WTC11 (cell line): ENCODE data around the gene PRSS58. TPM values are rescaled to one million over a fixed set of nuclear protein-coding genes. Genes with fewer than 3 reads are reported as not detected.

Experiments
- AR ChIP-seq: fragments of 250-450 bp; sonication (Bioruptor Pico); IDR thresholded peaks from 2 replicates; pipeline ENCODE4 v1.9.0; 2021; ENCODE audit warnings: mild to moderate bottlenecking
- EMX1 ChIP-seq: fragments of 250-450 bp; sonication (Bioruptor Pico); IDR thresholded peaks from 2 replicates; pipeline ENCODE4 v1.8.0; 2021; ENCODE audit warnings: mild to moderate bottlenecking
- ETV6 ChIP-seq: sonication (generic); formaldehyde crosslinking; IDR thresholded peaks from 2 replicates; pipeline ENCODE4 v1.8.1; 2022; ENCODE audit warnings: mild to moderate bottlenecking, missing genetic modification reagents
- FOXP1 ChIP-seq: sonication (generic); formaldehyde crosslinking; IDR thresholded peaks from 2 replicates; pipeline ENCODE4 v1.8.0; 2022; ENCODE audit warnings: missing genetic modification reagents, mild to moderate bottlenecking, moderate library complexity, borderline replicate concordance
- HMGA2 ChIP-seq: fragments of 250-450 bp; sonication (Bioruptor Pico); IDR thresholded peaks from 2 replicates; pipeline ENCODE4 v1.4.0; 2021; ENCODE audit warnings: mild to moderate bottlenecking, moderate library complexity
- HMGXB4 ChIP-seq: sonication (generic); formaldehyde crosslinking; IDR thresholded peaks from 2 replicates; pipeline ENCODE4 v1.8.1; 2023; ENCODE audit warnings: mild to moderate bottlenecking, moderate library complexity, missing genetic modification reagents
- IRF1 ChIP-seq: sonication (generic); formaldehyde crosslinking; IDR thresholded peaks from 2 replicates; pipeline ENCODE4 v1.8.0; 2023; ENCODE audit warnings: missing genetic modification reagents
- IRF2 ChIP-seq: sonication (generic); formaldehyde crosslinking; IDR thresholded peaks from 2 replicates; pipeline ENCODE4 v1.8.0; 2022; ENCODE audit warnings: low read depth, missing genetic modification reagents, borderline replicate concordance
- JUN ChIP-seq: sonication (generic); formaldehyde crosslinking; IDR thresholded peaks from 2 replicates; pipeline ENCODE4 v1.8.0; 2023; ENCODE audit warnings: mild to moderate bottlenecking, missing genetic modification reagents
- NFATC4 ChIP-seq: fragments of 250-450 bp; sonication (Bioruptor Pico); IDR thresholded peaks from 2 replicates; pipeline ENCODE4 v1.9.0; 2021; ENCODE audit warnings: mild to moderate bottlenecking
- SMAD3 ChIP-seq: sonication (generic); formaldehyde crosslinking; IDR thresholded peaks from 2 replicates; pipeline ENCODE4 v1.8.0; 2022; ENCODE audit warnings: missing genetic modification reagents, mild to moderate bottlenecking, borderline replicate concordance
- SP1 ChIP-seq: sonication (generic); formaldehyde crosslinking; conservative IDR thresholded peaks from 2 replicates; pipeline ENCODE4 v1.8.1; 2022; ENCODE audit warnings: missing genetic modification reagents
- STAT6 ChIP-seq: sonication (generic); formaldehyde crosslinking; conservative IDR thresholded peaks from 2 replicates; pipeline ENCODE4 v1.8.1; 2023; ENCODE audit warnings: mild to moderate bottlenecking, low read depth, missing genetic modification reagents, moderate library complexity
- USF1 ChIP-seq: sonication (generic); formaldehyde crosslinking; IDR thresholded peaks from 2 replicates; pipeline ENCODE4 v1.8.0; 2022; ENCODE audit warnings: mild to moderate bottlenecking, missing genetic modification reagents
- ZNF138 ChIP-seq: sonication (generic); formaldehyde crosslinking; conservative IDR thresholded peaks from 2 replicates; pipeline ENCODE4 v1.8.1; 2022; ENCODE audit warnings: mild to moderate bottlenecking, moderate library complexity, missing genetic modification reagents
- ZNF423 ChIP-seq: fragments of 250-450 bp; sonication (Bioruptor Pico); IDR thresholded peaks from 2 replicates; pipeline ENCODE4 v2.1.2; 2022; ENCODE audit warnings: mild to moderate bottlenecking, moderate library complexity
- ZNF512 ChIP-seq: sonication (generic); formaldehyde crosslinking; IDR thresholded peaks from 2 replicates; pipeline ENCODE4 v1.8.1; 2022; ENCODE audit warnings: missing genetic modification reagents, borderline replicate concordance
- ZNF532 ChIP-seq: fragments of 250-450 bp; sonication (Bioruptor Pico); IDR thresholded peaks from 2 replicates; pipeline ENCODE4 v1.9.0; 2021; ENCODE audit warnings: mild to moderate bottlenecking, borderline replicate concordance
- total RNA-seq: library from RNA; stranded (reverse); gene quantifications from 3 replicates; pipeline ENCODE4 v1.2.3, GENCODE V29; 2021

The PRSS58 gene
- total RNA-seq, 1 experiment from 2014 or later = not detected

- TF ChIP-seq ZNF512 (CRISPR knock-in tag) (0 out of 2 replicates have a peak, but pooled peaks have one; percentile 8), STAT6 (CRISPR knock-in tag) (no peak), IRF1 (CRISPR knock-in tag) (no peak), AR (CRISPR knock-in tag) (no peak), IRF2 (CRISPR knock-in tag) (no peak), SP1 (CRISPR knock-in tag) (peak; percentile 32; the same call in 1 of the 2 replicates), SMAD3 (no peak), JUN (no peak), ETV6 (CRISPR knock-in tag) (no peak), HMGA2 (CRISPR knock-in tag) (no peak), ZNF423 (CRISPR knock-in tag) (no peak), USF1 (CRISPR knock-in tag) (peak; percentile 30; the same call in 1 of the 2 replicates), HMGXB4 (CRISPR knock-in tag) (no peak), ZNF138 (CRISPR knock-in tag) (no peak), FOXP1 (CRISPR knock-in tag) (no peak), NFATC4 (CRISPR knock-in tag) (no peak), ZNF532 (no peak), EMX1 (CRISPR knock-in tag) (no peak)
- TF ChIP-seq, all 79 proteins: peak for 9
Observed at GRCh38 chr7:142298009-142298408, 40.2 kb upstream of the PRSS58 start (continued).
